ENCODE measurements around the gene SCNN1G.

Gene SCNN1G, protein sequence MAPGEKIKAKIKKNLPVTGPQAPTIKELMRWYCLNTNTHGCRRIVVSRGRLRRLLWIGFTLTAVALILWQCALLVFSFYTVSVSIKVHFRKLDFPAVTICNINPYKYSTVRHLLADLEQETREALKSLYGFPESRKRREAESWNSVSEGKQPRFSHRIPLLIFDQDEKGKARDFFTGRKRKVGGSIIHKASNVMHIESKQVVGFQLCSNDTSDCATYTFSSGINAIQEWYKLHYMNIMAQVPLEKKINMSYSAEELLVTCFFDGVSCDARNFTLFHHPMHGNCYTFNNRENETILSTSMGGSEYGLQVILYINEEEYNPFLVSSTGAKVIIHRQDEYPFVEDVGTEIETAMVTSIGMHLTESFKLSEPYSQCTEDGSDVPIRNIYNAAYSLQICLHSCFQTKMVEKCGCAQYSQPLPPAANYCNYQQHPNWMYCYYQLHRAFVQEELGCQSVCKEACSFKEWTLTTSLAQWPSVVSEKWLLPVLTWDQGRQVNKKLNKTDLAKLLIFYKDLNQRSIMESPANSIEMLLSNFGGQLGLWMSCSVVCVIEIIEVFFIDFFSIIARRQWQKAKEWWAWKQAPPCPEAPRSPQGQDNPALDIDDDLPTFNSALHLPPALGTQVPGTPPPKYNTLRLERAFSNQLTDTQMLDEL

DNA sequence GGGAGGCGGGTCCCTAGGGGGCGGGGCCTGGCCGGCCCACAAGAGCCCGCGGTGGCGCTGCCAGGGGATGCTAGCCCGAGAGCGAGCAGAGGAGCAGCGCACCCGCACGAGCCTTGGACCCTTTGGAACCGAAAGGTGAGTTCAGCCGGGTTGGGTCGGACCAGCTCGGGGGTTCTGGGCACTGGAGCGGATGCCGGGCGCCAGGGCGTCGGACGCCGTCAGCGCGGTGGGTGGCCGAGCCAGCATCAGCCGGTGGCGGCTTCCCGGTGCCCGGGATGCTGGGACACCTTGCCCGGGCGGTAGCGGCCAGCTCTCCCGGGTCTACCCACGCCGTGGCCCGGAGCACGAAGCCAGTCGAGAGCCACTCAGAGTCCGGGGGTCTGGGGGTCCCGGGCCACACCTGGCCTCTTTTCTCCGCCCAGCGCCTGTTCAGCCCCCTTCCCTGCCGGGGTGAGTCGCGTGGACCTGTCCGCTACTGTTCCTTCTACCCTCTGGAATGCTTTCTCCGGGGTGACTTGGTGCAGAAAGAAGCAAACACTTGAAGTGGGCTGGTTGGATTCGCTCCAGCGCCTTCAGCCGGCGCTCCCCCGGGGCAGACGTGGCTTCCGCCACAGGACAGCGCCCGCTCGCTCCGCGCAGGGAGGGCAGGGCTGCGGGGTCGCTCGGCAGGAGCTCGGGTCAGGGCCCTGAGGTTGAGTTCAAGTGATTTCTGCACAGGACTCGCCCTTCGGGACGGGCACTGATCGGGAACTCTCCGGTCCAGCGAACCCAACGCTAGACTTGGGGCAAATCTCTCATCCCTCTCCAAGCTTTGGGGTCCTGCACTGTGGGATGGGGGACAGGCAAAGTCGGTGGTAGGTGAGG, at the start of gene SCNN1G:
Gene SCNN1G (plus strand): TSS at position 67 of the 864 bp plus-strand sequence. CDS start 3,527 bp downstream, outside the sequence.
- DNase-seq (ENCODE audit: extremely low read depth, low read depth): no peak
- no peak within 1 kb of the TSS for H3K4me3 ChIP-seq (replicated peaks; ENCODE audit: low read depth, low read length)

DNA sequence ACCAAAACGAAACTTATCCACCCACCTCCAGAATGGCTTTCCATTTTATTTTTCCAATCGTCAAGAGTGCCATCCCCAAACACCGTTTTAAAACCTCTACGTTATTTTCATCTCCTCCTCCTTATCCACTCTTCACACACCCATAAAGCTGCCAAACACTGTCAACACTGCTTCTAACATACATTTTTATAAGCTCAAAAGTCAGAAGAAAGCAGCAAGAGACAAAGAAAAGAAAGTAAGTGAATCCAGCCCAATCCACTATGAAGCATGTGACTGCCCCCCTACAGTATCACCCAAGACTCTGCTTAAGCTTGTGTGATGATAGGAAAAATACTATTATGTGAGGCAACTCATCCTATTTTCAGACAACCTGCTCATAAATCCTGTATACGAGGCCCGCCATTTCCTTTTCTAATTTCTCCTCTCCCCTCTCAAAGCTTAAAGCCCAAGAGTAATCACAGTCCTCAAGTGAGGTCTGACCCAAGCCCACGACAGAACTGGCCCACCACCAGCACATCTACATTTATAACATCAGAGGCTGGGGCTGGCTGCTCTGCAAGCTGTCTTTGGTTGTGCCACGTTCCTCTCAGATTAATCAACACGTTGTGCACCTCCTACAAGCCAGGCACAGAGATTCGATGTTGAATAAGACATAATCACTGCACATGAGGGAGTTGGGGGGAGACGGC, 49.6 kb upstream of the SCNN1G start:
- TF ChIP-seq, protein P1, sequence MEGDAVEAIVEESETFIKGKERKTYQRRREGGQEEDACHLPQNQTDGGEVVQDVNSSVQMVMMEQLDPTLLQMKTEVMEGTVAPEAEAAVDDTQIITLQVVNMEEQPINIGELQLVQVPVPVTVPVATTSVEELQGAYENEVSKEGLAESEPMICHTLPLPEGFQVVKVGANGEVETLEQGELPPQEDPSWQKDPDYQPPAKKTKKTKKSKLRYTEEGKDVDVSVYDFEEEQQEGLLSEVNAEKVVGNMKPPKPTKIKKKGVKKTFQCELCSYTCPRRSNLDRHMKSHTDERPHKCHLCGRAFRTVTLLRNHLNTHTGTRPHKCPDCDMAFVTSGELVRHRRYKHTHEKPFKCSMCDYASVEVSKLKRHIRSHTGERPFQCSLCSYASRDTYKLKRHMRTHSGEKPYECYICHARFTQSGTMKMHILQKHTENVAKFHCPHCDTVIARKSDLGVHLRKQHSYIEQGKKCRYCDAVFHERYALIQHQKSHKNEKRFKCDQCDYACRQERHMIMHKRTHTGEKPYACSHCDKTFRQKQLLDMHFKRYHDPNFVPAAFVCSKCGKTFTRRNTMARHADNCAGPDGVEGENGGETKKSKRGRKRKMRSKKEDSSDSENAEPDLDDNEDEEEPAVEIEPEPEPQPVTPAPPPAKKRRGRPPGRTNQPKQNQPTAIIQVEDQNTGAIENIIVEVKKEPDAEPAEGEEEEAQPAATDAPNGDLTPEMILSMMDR (IDR thresholded peaks at IDR 0.05; ENCODE audit: low read depth, low read length, missing control alignments): no peak
- DNase-seq (ENCODE audit: extremely low read depth, low read depth): no peak

More for the DNA sequence above, at the start of gene SCNN1G:
- TF ChIP-seq, protein P1 (IDR thresholded peaks at IDR 0.05; ENCODE audit: low read depth, low read length, missing control alignments): no peak

DNA sequence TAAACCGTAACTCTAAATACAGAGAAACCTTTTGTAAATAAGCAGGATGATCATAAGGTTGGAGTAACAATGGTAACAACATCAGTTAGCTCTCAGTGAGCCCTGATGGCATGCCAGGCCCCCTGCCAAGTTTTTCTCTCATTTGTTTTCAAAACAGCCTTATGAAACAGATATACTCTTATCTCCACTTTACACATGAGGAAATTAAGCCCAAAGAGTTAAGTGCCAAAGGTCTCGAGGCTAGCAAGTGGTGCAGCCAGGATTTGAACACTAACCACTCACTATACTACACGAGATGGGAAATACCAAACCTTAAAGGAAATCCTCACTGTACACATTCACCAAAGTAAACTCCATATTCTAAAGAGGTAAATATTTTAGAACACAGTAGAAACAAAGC, 48.3 kb upstream of the SCNN1G start:
- TF ChIP-seq, protein P1 (IDR thresholded peaks at IDR 0.05; ENCODE audit: low read depth, low read length, missing control alignments): no peak
- no peak for DNase-seq (ENCODE audit: extremely low read depth, low read depth)
- H3K4me3 ChIP-seq (replicated peaks; ENCODE audit: low read depth, low read length): no peak overlapping the region

More for the DNA sequence above, 49.6 kb upstream of the SCNN1G start:
- no peak overlapping the region for H3K4me3 ChIP-seq (replicated peaks; ENCODE audit: low read depth, low read length)

DNA sequence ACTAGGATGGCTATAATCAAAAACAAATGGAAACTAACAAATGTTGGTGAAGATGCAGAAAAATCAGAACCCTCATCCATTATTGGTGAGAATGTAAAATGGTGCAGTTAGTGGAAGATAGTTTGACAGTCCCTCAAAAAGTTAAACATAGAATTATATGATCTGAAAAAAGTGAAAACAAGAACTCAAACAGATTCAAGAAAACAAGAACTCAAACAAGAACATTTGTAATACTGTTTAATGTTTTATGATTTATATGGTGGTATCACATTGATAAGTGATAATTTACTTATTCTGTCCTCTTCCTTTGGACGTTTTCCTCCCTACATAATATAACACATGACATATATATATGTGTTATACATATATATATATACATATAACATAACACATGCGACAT, 45.3 kb upstream of the SCNN1G start:
- no peak overlapping the region for H3K4me3 ChIP-seq (replicated peaks; ENCODE audit: low read depth, low read length)
- no peak for DNase-seq (ENCODE audit: extremely low read depth, low read depth)
- TF ChIP-seq, protein P1 (IDR thresholded peaks at IDR 0.05; ENCODE audit: low read depth, low read length, missing control alignments): no peak

DNA sequence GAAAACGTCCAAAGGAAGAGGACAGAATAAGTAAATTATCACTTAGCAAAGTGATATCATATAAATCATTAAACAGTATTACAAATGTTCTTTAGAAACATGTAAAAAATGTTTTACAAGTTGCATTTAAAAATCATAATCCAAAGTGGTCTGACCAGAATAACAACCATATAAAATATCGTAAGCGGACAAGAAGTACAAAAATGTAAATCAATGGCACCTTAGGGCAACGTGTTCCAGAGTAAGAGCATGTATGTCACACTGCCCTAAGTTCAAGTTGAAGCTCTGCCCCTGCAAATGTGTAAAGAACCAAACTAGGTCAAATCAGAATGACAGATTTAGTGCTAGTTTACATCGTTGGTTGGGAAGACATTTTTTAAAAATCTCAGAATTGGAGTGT, 44.7 kb upstream of the SCNN1G start:
- TF ChIP-seq, protein P1 (IDR thresholded peaks at IDR 0.05; ENCODE audit: low read depth, low read length, missing control alignments): no peak
- no peak for DNase-seq (ENCODE audit: extremely low read depth, low read depth)
- H3K4me3 ChIP-seq (replicated peaks; ENCODE audit: low read depth, low read length): no peak overlapping the region

DNA sequence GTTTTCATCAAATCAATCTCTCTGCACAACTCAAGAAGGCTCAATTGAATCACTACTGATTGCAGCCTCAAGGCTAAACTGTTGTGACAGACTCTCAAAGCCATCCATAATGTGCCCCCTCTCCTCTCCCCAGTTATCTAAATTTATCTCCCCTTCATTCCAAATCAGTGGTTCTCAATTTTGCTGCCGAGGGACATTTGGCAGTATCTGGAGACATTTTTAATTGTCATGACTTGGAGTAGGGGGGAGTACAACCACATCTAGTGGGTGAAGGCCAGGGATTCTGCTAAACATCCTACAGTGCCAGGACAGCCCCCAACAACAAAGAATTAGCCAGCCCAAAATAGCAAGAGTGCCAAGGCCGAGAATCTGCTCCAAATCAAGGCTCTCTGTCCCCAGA, 42.4 kb upstream of the SCNN1G start:
- TF ChIP-seq, protein P1 (IDR thresholded peaks at IDR 0.05; ENCODE audit: low read depth, low read length, missing control alignments): no peak
- DNase-seq (ENCODE audit: extremely low read depth, low read depth): no peak
- no peak overlapping the region for H3K4me3 ChIP-seq (replicated peaks; ENCODE audit: low read depth, low read length)
